Mammary epithelial cell (primary cell): ENCODE data around the gene MRO.

Source experiments
- EZH2 ChIP-seq: IDR thresholded peaks from 2 replicates; pipeline ENCODE4 v1.6.1; 2012; ENCODE audit warnings: low read length, inconsistent platforms, borderline replicate concordance
- TF ChIP-seq, protein P1 (sequence below), 2 donors: IDR thresholded peaks in 1 of 2; conservative IDR thresholded peaks in 1 of 2; 2 replicates each; pipeline ENCODE4 v1.5.1; 2011 to 2012; ENCODE audit warnings: inconsistent platforms in 2 of 2, low read length in 2 of 2, mild to moderate bottlenecking in 2 of 2, control low read depth in 1 of 2, low read depth in 1 of 2; ENCODE audit not compliant: insufficient read depth in 1 of 2; ENCODE audit errors: extremely low read depth in 1 of 2

DNA sequence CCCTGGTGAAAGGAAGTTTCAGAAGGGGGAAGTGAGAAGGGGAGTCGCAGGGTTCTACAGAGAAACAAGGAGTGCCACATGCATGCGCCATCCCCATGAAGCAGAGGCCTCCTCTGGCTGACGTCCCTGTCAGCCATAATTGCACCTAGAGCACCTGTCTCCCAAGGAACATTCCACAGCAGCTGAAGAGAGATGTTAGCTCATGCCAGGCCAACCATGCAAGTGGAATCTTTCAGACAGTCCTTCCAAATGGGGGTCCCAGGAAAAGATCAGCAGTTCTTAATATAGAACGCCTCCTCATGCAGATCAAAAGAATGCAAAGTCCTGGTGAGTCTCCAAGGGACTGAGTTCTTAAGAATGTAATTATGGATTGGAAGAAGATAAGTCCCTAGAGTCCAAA is 29.6 kb downstream of the MRO start:
- TF ChIP-seq, protein P1, sequence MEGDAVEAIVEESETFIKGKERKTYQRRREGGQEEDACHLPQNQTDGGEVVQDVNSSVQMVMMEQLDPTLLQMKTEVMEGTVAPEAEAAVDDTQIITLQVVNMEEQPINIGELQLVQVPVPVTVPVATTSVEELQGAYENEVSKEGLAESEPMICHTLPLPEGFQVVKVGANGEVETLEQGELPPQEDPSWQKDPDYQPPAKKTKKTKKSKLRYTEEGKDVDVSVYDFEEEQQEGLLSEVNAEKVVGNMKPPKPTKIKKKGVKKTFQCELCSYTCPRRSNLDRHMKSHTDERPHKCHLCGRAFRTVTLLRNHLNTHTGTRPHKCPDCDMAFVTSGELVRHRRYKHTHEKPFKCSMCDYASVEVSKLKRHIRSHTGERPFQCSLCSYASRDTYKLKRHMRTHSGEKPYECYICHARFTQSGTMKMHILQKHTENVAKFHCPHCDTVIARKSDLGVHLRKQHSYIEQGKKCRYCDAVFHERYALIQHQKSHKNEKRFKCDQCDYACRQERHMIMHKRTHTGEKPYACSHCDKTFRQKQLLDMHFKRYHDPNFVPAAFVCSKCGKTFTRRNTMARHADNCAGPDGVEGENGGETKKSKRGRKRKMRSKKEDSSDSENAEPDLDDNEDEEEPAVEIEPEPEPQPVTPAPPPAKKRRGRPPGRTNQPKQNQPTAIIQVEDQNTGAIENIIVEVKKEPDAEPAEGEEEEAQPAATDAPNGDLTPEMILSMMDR (conservative IDR thresholded peaks at IDR 0.05 in 1 of 2, IDR thresholded peaks at IDR 0.05 in 1 of 2; ENCODE audit: extremely low read depth in 1 of 2, insufficient read depth in 1 of 2, low read depth in 1 of 2, low read length in 2 of 2) = no peak
- no peak for TF ChIP-seq EZH2
